Aorta (tissue), 5 donors: ENCODE measurements around the gene IGF1R. TPM values are rescaled to one million over a fixed set of nuclear protein-coding genes. Genes with fewer than 3 reads are reported as not detected.

Experiments used
- ATAC-seq: fragments of 200-7000 bp; cut with Tn5 transposase; one replicate; pipeline ENCODE4 v1.9.1; 2022; ENCODE audit warnings: moderate library complexity; ENCODE audit not compliant: low FRiP score
- DNase-seq, 2 donors: peaks; one replicate each; pipeline ENCODE4 v3.0.0-alpha.2; 2020
- H3K27ac ChIP-seq, 2 donors: one replicate each; pipeline ENCODE4 v1.5.1; 2013; ENCODE audit warnings: low read length in 2 of 2, mild to moderate bottlenecking in 2 of 2, moderate library complexity in 2 of 2, control low read depth in 1 of 2, inconsistent platforms in 1 of 2, low read depth in 1 of 2
- H3K27me3 ChIP-seq, 2 donors: one replicate each; pipeline ENCODE4 v1.6.1; 2013; ENCODE audit warnings: control low read depth in 1 of 2, low read length in 1 of 2, mild to moderate bottlenecking in 1 of 2, moderate library complexity in 1 of 2; ENCODE audit not compliant: insufficient read depth in 2 of 2, control insufficient read depth in 1 of 2
- H3K36me3 ChIP-seq, 2 donors: one replicate each; pipeline ENCODE4 v1.6.1; 2013; ENCODE audit warnings: control low read depth in 1 of 2, low read length in 1 of 2, mild to moderate bottlenecking in 1 of 2; ENCODE audit not compliant: insufficient read depth in 2 of 2, control insufficient read depth in 1 of 2
- H3K4me1 ChIP-seq, 2 donors: one replicate each; pipeline ENCODE4 v1.6.1; 2013; ENCODE audit warnings: low read length in 2 of 2, control low read depth in 1 of 2, mild to moderate bottlenecking in 1 of 2, moderate library complexity in 1 of 2; ENCODE audit not compliant: insufficient read depth in 2 of 2, control insufficient read depth in 1 of 2
- H3K4me3 ChIP-seq, 2 donors: one replicate each; pipeline ENCODE4 v1.5.1; 2013; ENCODE audit warnings: low read length in 2 of 2, control low read depth in 1 of 2, mild to moderate bottlenecking in 1 of 2
- H3K9me3 ChIP-seq: one replicate; pipeline ENCODE4 v1.6.1; 2013; ENCODE audit warnings: mild to moderate bottlenecking, low read length; ENCODE audit not compliant: control insufficient read depth
- WGBS, 2 donors: extraction: QIAGEN DNeasy Blood & Tissue Kit; methylation state at CpG; one replicate each; pipeline ENCODE4 v1.1.7; 2013; 5-methylcytosine and 5-hydroxymethylcytosine counted together
- intact Hi-C, 2 donors: fragments of 100-400 bp; cut with DNase I; formaldehyde crosslinking; loops; one replicate each; pipeline versions ENCODE4 v1.14.2 to v1.15.0; 2022
- polyA plus RNA-seq, 2 donors: library from polyadenylated mRNA; stranded (reverse); fragments of 200-250 nt; gene quantifications; one replicate each; pipeline ENCODE4 v1.2.3, GENCODE V29; 2013
- total RNA-seq, 2 donors: library from RNA; stranded (reverse); fragmentation: NEBNext Ultra II Directional; extraction: Animal tissue kit (Norgen Biotek cat#: 25700); gene quantifications; one replicate each; pipeline ENCODE4 v1.2.1, GENCODE V29; 2021
- donor health status: healthy with polysubstance abuse.
- donor health status: Bipolar disorder and iron deficiency.
- donor health status: DM: no; HTN: no; CAD: no.
- donor health status: DM: no; HTN: no; CAD: no.
- donor health status: DM: yes; HTN: yes; CAD: no.

Gene IGF1R
- total and polyA plus RNA-seq, 4 donors: 7.5 to 137 (median 50.7) TPM

DNA sequence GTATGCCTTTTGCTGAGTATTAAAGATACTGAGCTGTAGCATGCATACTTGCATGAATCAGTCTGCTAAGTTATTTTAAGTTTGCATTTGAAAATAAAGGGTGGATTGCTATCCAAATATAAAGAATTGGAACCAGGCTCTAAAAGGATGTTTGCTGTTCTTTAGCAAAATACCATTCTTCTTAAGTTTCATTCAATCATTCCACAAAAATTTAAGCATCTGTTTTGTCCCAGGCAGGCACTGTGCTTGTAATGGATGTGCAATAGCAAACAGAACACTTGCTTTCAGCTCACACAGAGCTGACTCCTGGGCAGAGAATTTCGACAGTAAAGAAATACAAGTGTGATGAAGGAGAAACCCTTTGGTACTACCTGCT, 208.2 kb downstream of the IGF1R start:
- ATAC-seq (no peak), DNase-seq (no peak)
- Histone ChIP-seq H3K4me1 (peaks cover 0 to 17% of the 10 kb centered on the region in 2 donors), H3K27me3 (no peaks in the 10 kb centered on the region), H3K9me3 (no peaks in the 10 kb centered on the region), H3K27ac (peak overlapping the region in 1 of 2 donors; percentile 89), H3K4me3 (no peak overlapping the region), H3K36me3 (no peaks in the 10 kb centered on the region)
- intact Hi-C loops: no loop called here
- 5 to 8% methylated on average over 1 of the region's 1 CpG for WGBS, 2 donors

DNA sequence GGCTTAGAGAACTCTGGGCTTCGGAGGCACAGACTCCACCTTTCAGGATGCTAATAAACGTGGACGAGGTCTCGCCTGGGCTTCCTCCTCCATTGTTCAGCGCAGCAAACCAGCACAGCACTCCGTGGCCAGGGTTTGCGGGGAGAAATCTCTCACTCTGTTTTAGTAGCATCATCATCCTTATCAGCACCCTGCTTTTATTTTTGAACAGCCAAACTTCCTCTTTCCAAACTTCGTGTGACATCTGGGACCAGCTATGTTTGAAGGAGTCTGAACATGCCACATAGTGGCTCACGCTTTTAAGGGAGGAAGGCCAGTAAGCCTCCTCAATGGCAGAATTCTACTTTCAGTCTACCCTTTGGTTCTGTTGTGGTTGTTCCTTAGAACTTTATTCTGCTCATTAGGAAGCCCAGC, 210.3 kb downstream of the IGF1R start:
- H3K4me1 ChIP-seq: peaks cover 0 to 24% of the 10 kb centered on the region in 2 donors
- no peak overlapping the region for H3K4me3 ChIP-seq

DNA sequence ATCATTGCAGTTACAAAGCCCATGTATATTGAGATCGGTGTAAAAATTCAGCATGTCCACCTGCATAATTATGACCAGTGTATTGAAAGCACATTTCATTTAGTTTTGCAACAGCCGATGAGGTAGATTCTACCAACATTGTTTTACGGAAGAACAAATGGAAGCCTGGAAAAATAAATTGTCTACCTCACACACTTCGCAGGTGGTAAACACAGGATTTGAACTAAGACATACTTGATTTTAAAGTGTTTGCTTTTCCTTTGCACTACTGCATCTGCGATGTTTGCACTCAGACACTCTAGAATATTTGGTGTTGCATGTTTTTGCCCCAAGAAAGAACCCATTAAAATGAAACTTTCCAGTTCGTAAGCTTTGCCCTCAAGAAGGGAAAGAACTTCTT, 210.8 kb downstream of the IGF1R start:
- no peak for DNase-seq
- 64 to 69% methylated on average over 6 of the region's 6 CpGs for WGBS, 2 donors

More for the DNA sequence above, 210.3 kb downstream of the IGF1R start:
- WGBS, 2 donors: 6 to 7% methylated on average over 9 of the region's 9 CpGs
- no peak for ATAC-seq
- Histone ChIP-seq H3K9me3 (no peaks in the 10 kb centered on the region), H3K27me3 (no peaks in the 10 kb centered on the region), H3K27ac (peak overlapping the region; percentile 83 to 95), H3K36me3 (no peaks in the 10 kb centered on the region)
- DNase-seq: no peak
- intact Hi-C loops: no loop called here

DNA sequence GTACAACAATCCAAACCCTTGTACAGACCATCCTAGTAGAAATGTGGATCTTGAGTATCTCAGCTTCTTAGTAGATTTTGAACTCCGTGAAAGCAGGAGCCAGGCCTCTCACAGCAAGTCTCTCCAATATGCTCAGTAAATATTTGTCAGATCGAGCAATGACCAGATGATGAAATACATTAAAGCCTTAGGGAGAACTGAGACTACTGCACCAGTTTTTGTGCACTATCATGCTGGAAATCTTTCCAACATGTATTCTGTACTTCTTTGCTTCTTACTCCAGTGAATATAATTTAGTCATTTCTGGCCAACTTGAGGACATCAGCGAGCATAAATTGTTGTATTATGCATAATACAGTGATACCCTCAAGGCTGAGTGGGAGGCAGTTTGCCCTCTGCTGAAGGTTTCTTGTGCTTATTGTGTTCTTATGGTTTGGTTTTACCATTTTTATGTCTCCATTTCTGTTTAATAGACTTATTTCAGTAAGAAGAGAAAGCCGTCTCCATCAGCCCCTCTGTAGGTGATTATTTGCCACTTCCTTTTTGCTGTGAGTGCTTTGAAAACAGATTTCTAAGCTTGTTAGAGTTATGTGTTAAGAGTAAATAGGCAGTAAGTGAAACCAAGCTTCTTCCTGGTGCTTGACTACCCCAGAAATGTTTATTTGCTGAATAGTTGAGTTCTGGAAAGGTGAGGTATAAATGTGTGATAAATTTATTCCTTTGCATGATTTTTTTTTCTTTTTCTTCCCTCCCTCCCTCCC, 212.1 kb downstream of the IGF1R start:
- Histone ChIP-seq H3K4me3 (no peak overlapping the region), H3K4me1 (peaks cover 0 to 24% of the 10 kb centered on the region in 2 donors), H3K36me3 (no peaks in the 10 kb centered on the region), H3K27ac (peak overlapping the region; percentile 76 to 78), H3K9me3 (no peaks in the 10 kb centered on the region), H3K27me3 (no peaks in the 10 kb centered on the region)
- intact Hi-C loops: loop anchor here in 1 of 2 donors (5.0 kb wide), 1 partner anchor 47 kb away; no protein-coding TSS in a partner anchor
- ATAC-seq (no peak), DNase-seq (no peak)
- WGBS, 2 donors: 17 to 22% methylated on average over 4 of the region's 4 CpGs

More for the DNA sequence above, 210.8 kb downstream of the IGF1R start:
- no peaks in the 10 kb centered on the region for H3K9me3 ChIP-seq
- intact Hi-C loops: no loop called here
- no peak overlapping the region for H3K4me3 ChIP-seq
- no peaks in the 10 kb centered on the region for H3K27me3 ChIP-seq
- peaks cover 0 to 24% of the 10 kb centered on the region in 2 donors for H3K4me1 ChIP-seq
- H3K36me3 ChIP-seq: no peaks in the 10 kb centered on the region
- ATAC-seq: no peak
- peak overlapping the region in 1 of 2 donors; percentile 83 for H3K27ac ChIP-seq

DNA sequence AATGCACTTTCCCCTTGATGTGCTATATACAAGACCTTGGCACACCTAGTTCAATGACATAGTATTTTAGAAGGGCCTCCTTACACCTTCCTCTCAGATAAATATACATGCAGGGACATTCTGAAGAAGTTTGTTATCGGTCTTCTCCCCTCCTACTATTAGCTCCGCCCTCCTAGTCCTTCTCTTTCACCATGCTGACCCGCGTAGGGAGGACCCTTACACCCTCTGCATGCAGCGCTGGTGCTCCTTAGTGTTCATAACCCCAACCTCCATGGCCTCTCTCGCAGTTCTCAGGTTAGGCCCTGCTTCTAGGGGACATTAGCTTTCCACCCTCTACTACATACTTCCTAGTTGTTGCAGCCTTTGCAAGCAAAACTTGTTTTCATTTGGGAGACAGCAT, 212.8 kb downstream of the IGF1R start:
- intact Hi-C loops: loop anchor here in 1 of 2 donors (5.0 kb wide), 1 partner anchor 46 kb away; no protein-coding TSS in a partner anchor
- Histone ChIP-seq H3K36me3 (no peaks in the 10 kb centered on the region), H3K4me3 (no peak overlapping the region), H3K4me1 (peaks cover 0 to 24% of the 10 kb centered on the region in 2 donors), H3K27ac (peak overlapping the region; percentile 9 to 87), H3K9me3 (no peaks in the 10 kb centered on the region), H3K27me3 (no peaks in the 10 kb centered on the region)
- 82 to 85% methylated on average over 6 of the region's 6 CpGs for WGBS, 2 donors
- no peak for ATAC-seq
- no peak for DNase-seq

DNA sequence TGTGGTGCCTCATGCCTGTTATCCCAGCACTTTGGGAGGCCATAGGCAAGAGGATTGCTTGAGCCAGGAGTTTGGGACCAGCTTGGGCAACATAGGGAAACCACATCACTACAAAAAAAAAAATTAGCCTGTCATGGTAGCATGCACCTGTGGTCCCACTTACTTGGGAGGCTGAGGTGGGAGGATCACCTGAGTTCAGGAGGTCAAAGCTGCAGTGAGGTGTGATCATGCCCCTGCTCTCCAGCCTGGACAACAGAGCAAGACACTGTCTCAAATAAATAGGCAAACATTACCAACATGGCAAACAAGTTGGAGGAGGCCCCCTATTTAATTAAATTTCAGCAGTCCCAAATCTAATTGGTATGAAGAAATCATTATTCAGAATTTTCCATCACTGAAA, 215.6 kb downstream of the IGF1R start:
- DNase-seq (no peak), ATAC-seq (no peak)
- Histone ChIP-seq H3K4me3 (no peak overlapping the region), H3K9me3 (no peaks in the 10 kb centered on the region), H3K4me1 (peaks cover 3 to 21% of the 10 kb centered on the region in 2 donors), H3K36me3 (no peaks in the 10 kb centered on the region), H3K27ac (peak overlapping the region in 1 of 2 donors; percentile 15), H3K27me3 (no peaks in the 10 kb centered on the region)
- intact Hi-C loops: loop anchor here in 1 of 2 donors (5.0 kb wide), 1 partner anchor 43 kb away; no protein-coding TSS in a partner anchor

DNA sequence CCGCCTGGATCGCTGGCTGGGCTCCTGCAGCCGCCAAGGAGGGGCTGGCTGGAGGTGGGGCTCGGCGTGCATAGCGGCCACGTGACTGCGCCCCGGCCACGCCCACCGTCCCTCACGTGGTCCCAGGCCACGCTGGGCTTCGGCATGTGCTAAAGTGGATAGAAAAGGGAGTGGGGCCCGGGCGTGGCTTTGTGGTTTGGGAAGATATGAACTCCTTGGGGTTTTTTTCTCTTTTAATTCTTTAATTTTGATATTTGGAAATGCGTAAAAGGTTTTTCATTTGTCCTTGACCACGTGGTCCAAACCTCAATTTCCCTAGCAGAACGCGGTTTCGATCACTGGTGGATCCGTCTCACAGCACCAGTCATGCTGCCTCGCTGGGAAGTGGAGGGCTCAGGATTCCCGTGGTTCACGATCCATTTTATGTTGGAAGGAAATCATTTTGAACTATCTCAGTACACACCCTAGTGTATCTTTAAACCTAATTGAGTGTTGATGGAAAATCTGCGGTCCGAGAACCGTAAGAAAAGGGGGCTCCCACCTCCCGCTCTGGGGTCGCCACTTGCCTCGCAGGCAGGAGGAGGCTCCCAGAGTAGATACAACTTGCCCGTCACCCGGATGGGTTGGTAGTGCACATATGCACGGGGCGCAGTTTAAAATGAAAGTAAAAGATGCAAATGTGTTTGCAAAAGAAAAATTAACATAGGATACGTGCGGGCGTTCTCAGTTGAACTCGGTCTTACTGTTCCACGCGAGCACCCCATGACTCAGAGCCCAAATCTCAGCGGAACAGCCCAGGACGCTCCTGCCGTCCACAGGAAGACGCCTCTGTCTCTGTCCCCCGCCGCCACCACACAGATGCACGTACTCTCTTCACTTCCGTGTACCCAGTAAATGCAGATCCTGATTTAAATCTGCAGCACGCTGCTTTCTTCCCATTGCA, 217.3 kb downstream of the IGF1R start:
- no peaks in the 10 kb centered on the region for H3K9me3 ChIP-seq
- ATAC-seq (peak; percentile 92), DNase-seq (peak; percentile 86 to 91)
- no peaks in the 10 kb centered on the region for H3K27me3 ChIP-seq
- peak overlapping the region in 1 of 2 donors; percentile 5 for H3K4me3 ChIP-seq
- no peaks in the 10 kb centered on the region for H3K36me3 ChIP-seq
- peaks cover 3 to 11% of the 10 kb centered on the region in 2 donors for H3K4me1 ChIP-seq
- 52 to 54% methylated on average over 50 of the region's 50 CpGs for WGBS, 2 donors
- intact Hi-C loops: no loop called here
- peak overlapping the region in 1 of 2 donors; percentile 4 for H3K27ac ChIP-seq

DNA sequence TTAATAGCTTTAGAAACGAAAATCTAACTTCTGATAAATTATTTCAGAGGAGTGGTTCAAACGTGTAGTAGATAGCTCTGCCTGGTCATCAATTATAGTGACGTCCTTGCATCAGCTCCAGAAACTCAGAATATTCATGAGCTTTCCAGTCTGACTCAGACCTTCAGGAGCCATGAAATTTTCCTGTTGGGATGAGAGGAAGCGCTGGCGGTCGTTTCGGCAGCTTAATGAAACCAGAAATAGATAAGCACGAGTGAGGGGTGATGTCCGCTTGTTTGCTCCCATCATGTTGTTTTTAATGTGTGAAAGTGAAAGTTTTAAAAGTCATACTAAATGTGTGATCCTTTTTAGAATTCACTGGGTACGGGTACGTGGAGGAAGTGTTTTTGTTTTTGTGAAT, 218.2 kb downstream of the IGF1R start:
- Histone ChIP-seq H3K27ac (peak overlapping the region in 1 of 2 donors; percentile 83), H3K4me1 (peaks cover 3 to 7% of the 10 kb centered on the region in 2 donors), H3K4me3 (no peak overlapping the region), H3K36me3 (no peaks in the 10 kb centered on the region), H3K27me3 (no peaks in the 10 kb centered on the region), H3K9me3 (no peaks in the 10 kb centered on the region)
- DNase-seq (no peak), ATAC-seq (no peak)
- 31 to 34% methylated on average over 11 of the region's 11 CpGs for WGBS, 2 donors
- intact Hi-C loops: no loop called here
